Esophagus squamous epithelium (tissue), 5 donors: ENCODE measurements around the gene SEC14L5. TPM values are rescaled to one million over a fixed set of nuclear protein-coding genes. Genes with fewer than 3 reads are reported as not detected.

ENCODE experiments used
- DNase-seq: peaks from one replicate; lab custom pipeline; 2025; lab: John Stamatoyannopoulos, UW
- H3K27ac ChIP-seq, 4 donors: fragments of 200-600 bp; sonication (generic); one replicate each; pipeline ENCODE4 v1.5.1; 2016 to 2019; ENCODE audit warnings: mild to moderate bottlenecking in 1 of 4
- H3K27me3 ChIP-seq, 4 donors: fragments of 200-600 bp; sonication (generic); 1 replicate in 3 of 4; 2 replicates in 1 of 4; pipeline versions ENCODE4 v1.5.1 to v1.6.0; 2017 to 2021; ENCODE audit warnings: antibody characterized with exemption in 1 of 4
- H3K36me3 ChIP-seq, 3 donors: fragments of 200-600 bp; sonication (generic); one replicate each; pipeline ENCODE4 v1.5.1; 2016 to 2019
- H3K4me1 ChIP-seq, 3 donors: fragments of 200-600 bp; sonication (generic); one replicate each; pipeline ENCODE4 v1.5.1; 2017 to 2019
- H3K4me3 ChIP-seq, 4 donors: fragments of 200-600 bp; sonication (generic); 1 replicate in 3 of 4; 2 replicates in 1 of 4; pipeline ENCODE4 v1.5.1; 2016 to 2019; ENCODE audit warnings: mild to moderate bottlenecking in 2 of 4, moderate library complexity in 1 of 4
- H3K9me3 ChIP-seq, 3 donors: fragments of 200-600 bp; sonication (generic); one replicate each; pipeline ENCODE4 v1.5.1; 2016 to 2019
- CTCF ChIP-seq, 6 experiments: fragments of 450-650 bp in 4 of 6; fragments of 200-600 bp in 2 of 6; sonication (generic) in 2 of 6; IDR thresholded peaks; one replicate each; pipeline ENCODE4 v1.5.1; 2016 to 2019; ENCODE audit warnings: antibody characterized with exemption in 6 of 6, mild to moderate bottlenecking in 4 of 6, moderate library complexity in 4 of 6
- POLR2A ChIP-seq, 4 donors: fragments of 450-650 bp; IDR thresholded peaks; one replicate each; pipeline ENCODE4 v1.6.1; 2017; ENCODE audit warnings: antibody characterized with exemption in 4 of 4, mild to moderate bottlenecking in 4 of 4, moderate library complexity in 3 of 4
- WGBS, 2 donors: methylation state at CpG; one replicate each; pipeline ENCODE4 v1.1.5; 2018; 5-methylcytosine and 5-hydroxymethylcytosine counted together
- intact Hi-C: fragments of 100-400 bp; cut with DNase I; formaldehyde crosslinking; loops from one replicate; pipeline ENCODE4 v1.15.0; 2022
- total RNA-seq, 4 donors: library from RNA; depleted of rRNA; stranded (reverse); fragments of >200 nt; gene quantifications; one replicate each; pipeline ENCODE4 v1.1.0, GENCODE V29; 2016
- donor health status: DM: yes; HTN: yes; CAD: no.

SEC14L5 gene
- total RNA-seq, 4 donors from 2014 or later, result 0.22 to 5.6 (median 0.49) TPM

DNA sequence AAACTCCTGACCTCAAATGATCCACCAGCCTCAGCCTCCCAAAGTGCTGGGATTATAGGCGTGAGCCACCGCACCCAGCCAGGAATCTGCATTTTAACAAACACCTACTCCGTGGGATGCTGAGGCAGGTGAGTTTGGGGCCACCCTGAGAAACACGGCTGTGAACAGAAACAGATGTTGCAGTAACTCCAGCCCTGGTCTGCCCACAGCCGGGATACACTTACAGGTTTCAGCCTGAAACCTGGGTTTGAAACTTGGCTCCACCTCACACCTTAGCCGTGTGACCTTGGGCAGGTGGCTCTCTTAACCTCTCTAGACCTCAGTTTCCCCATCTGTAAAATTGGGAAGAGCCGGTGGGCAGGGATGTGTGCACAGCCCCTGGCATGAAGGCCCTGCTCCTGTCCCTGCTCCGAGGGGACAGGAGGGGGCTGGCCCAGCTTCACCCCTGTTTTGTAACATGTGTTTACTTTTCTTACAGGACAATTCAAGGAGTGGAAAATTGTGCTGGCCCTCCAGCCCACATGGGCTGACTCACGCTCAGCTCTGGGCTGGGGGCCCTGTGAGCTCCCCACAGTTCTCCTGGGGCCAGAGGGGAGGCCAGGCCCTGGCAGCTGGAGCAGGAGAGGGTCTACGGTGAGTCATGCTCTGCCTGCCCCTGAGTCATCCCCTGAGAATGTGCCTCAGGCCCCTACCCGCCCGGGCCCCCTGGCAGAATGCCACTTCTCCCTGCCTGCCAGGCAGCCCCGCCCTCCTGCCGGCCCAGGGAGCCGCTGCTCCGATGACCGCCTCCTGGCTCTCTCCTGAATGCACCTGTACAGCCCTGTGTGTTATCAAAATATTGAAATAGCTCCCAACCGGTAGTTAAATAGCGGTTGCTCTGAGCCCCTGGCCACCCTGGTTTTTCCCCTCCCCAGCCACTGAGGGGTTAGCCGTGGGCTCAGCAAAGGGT, 13.5 kb upstream of the SEC14L5 start:
- Histone ChIP-seq H3K9me3 (no peaks in the 10 kb centered on the region), H3K4me3 (peak overlapping the region in 3 of 4 donors; percentile 9 to 25 (median 10)), H3K27ac (peak overlapping the region; percentile 89 to 98 (median 94)), H3K27me3 (no peaks in the 10 kb centered on the region), H3K4me1 (peaks cover 47 to 96% (median 54%) of the 10 kb centered on the region in 3 donors), H3K36me3 (no peaks in the 10 kb centered on the region)
- intact Hi-C loops, result loop anchor here (5.0 kb wide), 1 partner anchor 97 kb away; the partner anchor contains the start of genes GLYR1 and UBN1
- TF ChIP-seq POLR2A (IDR thresholded peaks at IDR 0.05) (no peak), CTCF (IDR thresholded peaks at IDR 0.05) (no peak)
- no peak for DNase-seq
- 14 to 15% methylated on average over 4 to 13 of the region's 20 CpGs for WGBS, 2 donors

GRCh38 chr16:4945560-4946502, 12.3 kb upstream of the SEC14L5 start:
- H3K36me3 ChIP-seq, result no peaks in the 10 kb centered on the region
- DNase-seq, result no peak
- H3K27ac ChIP-seq, result peak overlapping the region; percentile 89 to 98 (median 94)
- no peak for TF ChIP-seq CTCF (IDR thresholded peaks at IDR 0.05)
- TF ChIP-seq POLR2A (IDR thresholded peaks at IDR 0.05), result no peak
- WGBS, 2 donors, result 23 to 32% methylated on average over 7 to 8 of the region's 11 CpGs
- H3K4me1 ChIP-seq, result peaks cover 43 to 84% (median 54%) of the 10 kb centered on the region in 3 donors
- intact Hi-C loops, result loop anchor here (5.0 kb wide), 1 partner anchor 99 kb away; the partner anchor contains the start of genes GLYR1 and UBN1
- no peaks in the 10 kb centered on the region for H3K9me3 ChIP-seq
- H3K27me3 ChIP-seq, result no peaks in the 10 kb centered on the region
- H3K4me3 ChIP-seq, result peak overlapping the region in 3 of 4 donors; percentile 9 to 25 (median 10)

DNA sequence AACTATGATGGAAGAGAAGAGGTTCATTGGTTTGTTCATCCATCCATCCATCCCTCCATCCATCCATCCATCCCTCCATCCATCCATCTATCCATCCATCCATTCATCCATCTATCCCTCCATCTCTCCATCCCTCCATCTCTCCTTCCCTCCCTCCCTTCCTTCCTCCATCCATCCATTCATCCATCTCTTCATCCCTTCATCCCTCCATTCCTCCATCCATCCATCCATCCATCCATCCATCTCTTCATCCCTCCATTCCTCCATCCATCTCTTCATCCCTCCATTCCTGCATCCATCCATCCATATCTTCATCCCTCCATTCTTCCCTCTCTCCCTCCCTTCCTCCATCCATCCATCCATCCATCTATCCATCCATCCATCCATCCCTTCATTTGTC, 11.2 kb upstream of the SEC14L5 start:
- Histone ChIP-seq H3K27me3 (no peaks in the 10 kb centered on the region), H3K9me3 (no peaks in the 10 kb centered on the region), H3K27ac (peak overlapping the region; percentile 66 to 98 (median 94)), H3K4me3 (no peak overlapping the region), H3K36me3 (no peaks in the 10 kb centered on the region), H3K4me1 (peaks cover 43 to 73% (median 54%) of the 10 kb centered on the region in 3 donors)
- TF ChIP-seq CTCF (IDR thresholded peaks at IDR 0.05) (no peak), POLR2A (IDR thresholded peaks at IDR 0.05) (no peak)
- intact Hi-C loops, result loop anchor here (5.0 kb wide), 1 partner anchor 100 kb away; the partner anchor contains the start of genes GLYR1 and UBN1
- DNase-seq, result no peak

- 30 to 31% methylated on average over 12 to 16 of the region's 16 CpGs for WGBS, 2 donors
Observed at GRCh38 chr16:4947722-4948503, 10.2 kb upstream of the SEC14L5 start.

More at GRCh38 chr16:4947722-4948503, 10.2 kb upstream of the SEC14L5 start:
- TF ChIP-seq CTCF (IDR thresholded peaks at IDR 0.05) (peak in 1 of 6 experiments; percentile 12), POLR2A (IDR thresholded peaks at IDR 0.05) (no peak)
- intact Hi-C loops, result loop anchor here (5.0 kb wide), 1 partner anchor 101 kb away; the partner anchor contains the start of genes GLYR1 and UBN1
- no peaks in the 10 kb centered on the region for H3K36me3 ChIP-seq
- peak overlapping the region; percentile 66 to 98 (median 83) for H3K27ac ChIP-seq
- H3K4me3 ChIP-seq, result no peak overlapping the region
- peaks cover 37 to 63% (median 45%) of the 10 kb centered on the region in 3 donors for H3K4me1 ChIP-seq
- H3K9me3 ChIP-seq, result no peaks in the 10 kb centered on the region
- no peaks in the 10 kb centered on the region for H3K27me3 ChIP-seq
- no peak for DNase-seq
